Stimulated activated effector memory CD8-positive, alpha-beta T cell treated with anti-CD3 and anti-CD28 coated beads, Interleukin-12 subunit alpha, Interleukin-12 subunit beta, amount 100 ng/mL, for 72 hours (primary cell): ENCODE results near the gene SCGB1D1.
A peak's percentile ranks its signal among the peaks of the same experiment; 100 is the strongest.

Source experiments
- ATAC-seq: fragments of 150-1000 bp; cut with Tn5 transposase; 2 replicates; pipeline ENCODE4 v1.10.0; 2021
- DNase-seq, 2 donors: peaks; one replicate each; pipeline ENCODE4 v3.0.0; 2021 to 2022; ENCODE audit warnings: low spot score in 2 of 2
- H3K27ac Mint-ChIP-seq: one replicate; pipeline ENCODE4 v1.8.0; 2022; ENCODE audit warnings: mild to moderate bottlenecking, mixed read lengths
- H3K36me3 Mint-ChIP-seq: one replicate; pipeline ENCODE4 v1.8.0; 2022; ENCODE audit warnings: mild to moderate bottlenecking, mixed read lengths
- H3K4me1 Mint-ChIP-seq: one replicate; pipeline ENCODE4 v1.8.0; 2022; ENCODE audit warnings: mixed read lengths
- H3K4me3 Mint-ChIP-seq: one replicate; pipeline ENCODE4 v1.8.0; 2022; ENCODE audit warnings: mild to moderate bottlenecking, mixed read lengths
- H3K9me3 Mint-ChIP-seq: one replicate; pipeline ENCODE4 v1.8.0; 2022; ENCODE audit warnings: mixed read lengths

Gene SCGB1D1

DNA sequence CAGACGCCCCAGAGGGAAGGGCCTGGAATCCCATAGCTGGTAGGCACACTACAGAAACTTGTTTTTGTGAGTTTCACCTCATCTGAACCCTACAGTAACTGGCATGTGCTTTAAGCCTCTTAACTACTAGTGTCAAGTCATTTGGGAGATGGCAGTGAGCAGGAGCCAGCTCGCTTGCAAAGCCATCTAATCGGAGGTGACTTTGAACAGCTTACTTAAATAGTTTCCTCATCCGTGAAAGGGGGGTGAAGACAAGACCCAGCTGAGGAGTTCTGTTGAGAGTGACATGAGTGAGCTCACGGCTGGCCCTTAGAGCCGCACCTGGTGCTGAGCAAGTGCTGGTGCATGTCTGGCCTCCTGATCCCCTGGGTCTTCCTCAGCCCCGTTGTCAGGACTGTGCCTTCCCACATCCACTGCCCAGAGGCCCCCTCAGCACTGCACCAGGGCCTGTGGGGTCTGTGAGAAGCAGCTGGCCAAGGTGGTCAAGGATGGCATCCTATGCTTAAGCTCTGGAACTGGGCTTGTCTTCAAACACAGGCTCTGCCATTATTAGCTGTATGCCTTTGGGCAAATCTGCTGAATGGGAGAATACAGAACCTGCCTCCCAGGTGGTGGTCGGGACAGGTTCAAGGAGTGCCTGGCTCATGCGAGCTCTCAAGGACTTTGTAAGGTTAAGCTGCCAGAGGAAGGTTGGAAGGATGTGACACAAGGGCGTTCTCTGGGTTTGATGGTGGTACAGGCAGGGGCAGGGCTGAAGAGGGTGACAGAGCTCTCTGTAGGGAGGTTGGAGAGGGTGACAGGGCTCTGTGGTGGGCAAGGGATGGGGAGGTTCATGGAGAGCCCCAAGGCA lies 38.9 kb upstream of the SCGB1D1 start:
- no peak for ATAC-seq
- Mint-ChIP-seq H3K9me3 (no peaks in the 10 kb centered on the region), H3K36me3 (peaks cover 66% of the 10 kb centered on the region), H3K27ac (no peak overlapping the region), H3K4me1 (peaks cover 6% of the 10 kb centered on the region), H3K4me3 (no peak overlapping the region)
- DNase-seq, result no peak

- Mint-ChIP-seq H3K36me3 (peaks cover 60% of the 10 kb centered on the region), H3K9me3 (no peaks in the 10 kb centered on the region), H3K4me3 (no peak overlapping the region), H3K27ac (no peak overlapping the region), H3K4me1 (no peaks in the 10 kb centered on the region)
- DNase-seq (no peak), ATAC-seq (no peak)
Observed at GRCh38 chr11:62151737-62152102, 38.3 kb upstream of the SCGB1D1 start.

DNA sequence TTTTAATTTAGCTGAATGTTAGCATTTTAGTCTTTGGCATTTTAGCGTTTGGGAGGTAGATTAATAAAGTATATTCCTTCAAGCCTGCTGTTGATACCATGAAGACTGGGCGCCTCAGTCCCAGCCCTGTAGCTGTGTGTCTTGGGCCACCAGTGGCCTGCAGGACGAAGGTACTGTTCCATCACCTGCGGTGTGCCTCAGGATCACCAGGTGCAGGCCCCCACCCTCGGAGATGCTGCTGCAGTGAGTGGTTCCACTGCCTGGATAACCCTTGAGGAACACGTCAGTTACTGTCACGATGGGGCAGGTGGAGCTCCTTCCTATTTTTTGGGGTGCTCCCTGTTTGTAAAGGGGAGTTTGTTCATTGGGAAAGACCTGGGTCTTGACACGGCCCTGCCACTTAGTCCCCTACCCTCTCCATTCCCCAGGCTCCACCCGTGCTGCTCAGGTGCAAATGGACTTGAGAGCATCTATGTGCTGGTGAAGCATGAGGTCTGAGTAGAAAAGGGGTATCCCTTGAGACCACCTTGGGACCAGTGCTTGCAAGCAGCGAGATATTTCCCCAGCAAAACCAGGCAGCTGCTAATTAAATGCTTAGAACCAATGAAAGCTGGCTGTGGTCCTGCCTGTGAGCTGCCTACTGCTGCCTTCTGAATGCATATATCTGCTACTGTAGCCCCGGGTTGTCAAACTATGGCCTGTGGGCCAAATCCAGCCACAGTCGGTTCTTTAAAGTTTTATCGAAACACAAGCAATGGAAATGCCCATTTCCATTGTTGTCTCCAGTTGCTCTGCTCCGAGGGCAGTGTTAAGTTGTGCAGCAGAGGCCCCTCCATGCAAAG lies 37.5 kb upstream of the SCGB1D1 start:
- Mint-ChIP-seq H3K27ac (no peak overlapping the region), H3K36me3 (peaks cover 53% of the 10 kb centered on the region), H3K4me3 (no peak overlapping the region), H3K9me3 (no peaks in the 10 kb centered on the region), H3K4me1 (no peaks in the 10 kb centered on the region)
- DNase-seq (no peak), ATAC-seq (no peak)

DNA sequence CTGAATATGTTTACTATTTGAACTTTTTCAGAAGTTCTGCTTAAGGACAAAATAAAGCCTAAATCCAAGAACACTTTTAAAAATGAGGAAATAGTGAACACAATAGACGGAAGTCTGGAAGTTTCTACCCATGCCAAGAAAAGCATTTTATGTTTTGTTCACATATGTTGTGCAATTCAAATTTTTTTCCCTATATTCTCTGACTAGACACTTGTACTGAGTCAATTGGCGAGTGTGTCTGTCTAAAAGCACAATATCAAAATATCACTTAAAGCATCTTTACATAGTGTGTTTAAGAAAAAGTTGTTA lies 37.0 kb upstream of the SCGB1D1 start:
- no peak for DNase-seq
- no peaks in the 10 kb centered on the region for H3K9me3 Mint-ChIP-seq
- ATAC-seq, result no peak
- peaks cover 47% of the 10 kb centered on the region for H3K36me3 Mint-ChIP-seq
- H3K4me1 Mint-ChIP-seq, result no peaks in the 10 kb centered on the region
- H3K27ac Mint-ChIP-seq, result no peak overlapping the region
- no peak overlapping the region for H3K4me3 Mint-ChIP-seq

DNA sequence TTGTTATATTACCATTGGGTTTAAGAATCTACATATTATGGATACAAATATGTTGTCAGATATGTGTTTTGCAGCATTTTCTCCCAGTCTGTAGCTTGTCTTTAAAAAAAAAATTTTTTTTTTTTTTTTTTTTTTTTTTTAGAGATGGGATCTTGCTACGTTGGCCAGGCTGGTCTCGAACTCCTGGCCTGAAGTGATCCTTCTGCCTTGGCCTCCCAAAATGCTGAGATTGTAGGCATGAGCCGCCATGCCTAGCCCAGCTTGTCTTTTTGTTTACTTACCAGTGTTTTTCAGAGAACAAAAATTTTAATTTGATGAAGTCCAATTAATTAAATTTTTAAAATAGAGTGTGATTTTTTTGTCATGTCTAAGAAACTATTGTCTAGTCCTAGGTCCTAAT lies 36.4 kb upstream of the SCGB1D1 start:
- ATAC-seq, result no peak
- no peaks in the 10 kb centered on the region for H3K9me3 Mint-ChIP-seq
- no peak overlapping the region for H3K27ac Mint-ChIP-seq
- no peaks in the 10 kb centered on the region for H3K4me1 Mint-ChIP-seq
- no peak overlapping the region for H3K4me3 Mint-ChIP-seq
- H3K36me3 Mint-ChIP-seq, result peaks cover 47% of the 10 kb centered on the region
- DNase-seq, result no peak

DNA sequence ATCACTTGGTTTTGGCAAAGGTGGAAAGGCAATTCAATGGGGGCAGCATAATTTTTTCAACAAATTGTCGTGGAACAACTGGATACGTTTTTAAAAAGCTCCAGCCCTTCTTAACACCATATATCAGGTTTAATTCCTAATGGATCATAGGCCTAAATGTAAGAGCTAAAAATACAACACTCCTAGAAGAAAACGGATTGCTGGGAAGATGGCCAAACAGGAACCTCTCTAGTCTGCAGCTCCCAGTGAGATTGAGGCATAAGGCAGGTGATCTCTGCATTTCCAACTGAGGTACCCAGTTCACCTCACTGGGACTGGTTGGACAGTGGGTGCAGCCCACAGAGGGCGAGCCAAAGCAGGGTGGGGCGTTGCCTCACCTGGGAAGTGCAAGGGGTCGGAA lies 32.4 kb upstream of the SCGB1D1 start:
- Mint-ChIP-seq H3K27ac (no peak overlapping the region), H3K36me3 (peaks cover 21% of the 10 kb centered on the region), H3K4me1 (no peaks in the 10 kb centered on the region), H3K9me3 (no peaks in the 10 kb centered on the region), H3K4me3 (no peak overlapping the region)
- DNase-seq, result no peak
- ATAC-seq, result no peak

GRCh38 chr11:62166371-62166770 lies 23.6 kb upstream of the SCGB1D1 start:
- H3K9me3 Mint-ChIP-seq, result no peaks in the 10 kb centered on the region
- no peak for ATAC-seq
- no peaks in the 10 kb centered on the region for H3K4me1 Mint-ChIP-seq
- no peaks in the 10 kb centered on the region for H3K36me3 Mint-ChIP-seq
- H3K27ac Mint-ChIP-seq, result no peak overlapping the region
- DNase-seq, result no peak
- H3K4me3 Mint-ChIP-seq, result no peak overlapping the region

DNA sequence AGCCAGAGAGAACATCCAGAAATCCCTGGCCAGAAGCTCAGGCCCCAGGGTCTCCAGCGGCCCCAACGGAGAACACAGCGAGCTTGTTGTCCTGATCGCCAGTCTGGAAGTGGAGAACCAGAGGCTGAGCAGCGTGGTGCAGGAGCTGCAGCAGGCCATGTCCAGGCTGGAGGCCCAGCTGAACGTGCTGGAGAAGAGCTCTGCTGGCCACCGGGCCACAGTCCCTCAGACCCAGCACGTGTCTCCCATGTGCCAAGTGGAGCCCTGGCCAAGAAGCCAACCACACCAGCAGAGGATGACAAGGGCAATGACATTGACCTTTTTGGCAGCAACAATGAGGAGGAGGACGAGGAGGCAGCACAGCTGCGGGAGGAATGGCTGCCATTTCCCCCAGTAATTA lies 20.6 kb upstream of the SCGB1D1 start:
- H3K4me3 Mint-ChIP-seq, result no peak overlapping the region
- no peaks in the 10 kb centered on the region for H3K9me3 Mint-ChIP-seq
- DNase-seq, result no peak
- no peak for ATAC-seq
- H3K27ac Mint-ChIP-seq, result no peak overlapping the region
- no peaks in the 10 kb centered on the region for H3K36me3 Mint-ChIP-seq
- H3K4me1 Mint-ChIP-seq, result no peaks in the 10 kb centered on the region

- H3K36me3 Mint-ChIP-seq, result no peaks in the 10 kb centered on the region
- no peaks in the 10 kb centered on the region for H3K9me3 Mint-ChIP-seq
- DNase-seq (no peak), ATAC-seq (no peak)
- H3K27ac Mint-ChIP-seq, result no peak overlapping the region
- H3K4me1 Mint-ChIP-seq, result no peaks in the 10 kb centered on the region
- no peak overlapping the region for H3K4me3 Mint-ChIP-seq
Observed at GRCh38 chr11:62169935-62170334, 20.1 kb upstream of the SCGB1D1 start.

- H3K9me3 Mint-ChIP-seq, result no peaks in the 10 kb centered on the region
- DNase-seq (peak; percentile 54 to 86), ATAC-seq (peak; percentile 71)
- H3K36me3 Mint-ChIP-seq, result no peaks in the 10 kb centered on the region
- no peak overlapping the region for H3K4me3 Mint-ChIP-seq
- no peak overlapping the region for H3K27ac Mint-ChIP-seq
- H3K4me1 Mint-ChIP-seq, result no peaks in the 10 kb centered on the region
Observed at GRCh38 chr11:62171261-62171723, 18.7 kb upstream of the SCGB1D1 start.

- no peaks in the 10 kb centered on the region for H3K36me3 Mint-ChIP-seq
- no peaks in the 10 kb centered on the region for H3K9me3 Mint-ChIP-seq
- no peak overlapping the region for H3K4me3 Mint-ChIP-seq
- H3K27ac Mint-ChIP-seq, result no peak overlapping the region
- ATAC-seq (no peak), DNase-seq (no peak)
- no peaks in the 10 kb centered on the region for H3K4me1 Mint-ChIP-seq
Observed at GRCh38 chr11:62172294-62172693, 17.7 kb upstream of the SCGB1D1 start.

DNA sequence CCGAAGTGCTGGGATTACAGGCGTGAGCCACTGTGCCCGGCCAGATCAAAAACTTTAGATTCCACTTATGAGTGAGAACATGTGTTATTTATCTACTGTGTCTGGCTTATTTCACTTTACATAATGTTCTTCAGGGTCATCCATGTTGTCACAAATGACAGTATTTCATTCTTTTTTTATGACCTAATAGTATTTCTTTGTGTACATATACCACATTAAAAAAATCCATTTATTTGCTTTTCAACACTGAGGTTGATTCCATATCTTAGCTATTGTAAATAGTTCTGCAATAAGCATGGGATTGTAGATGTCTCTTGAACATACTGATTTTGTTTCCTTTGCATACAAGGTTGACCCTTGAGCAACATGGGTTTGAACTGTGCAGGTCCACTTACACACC lies 13.2 kb upstream of the SCGB1D1 start:
- DNase-seq (no peak), ATAC-seq (no peak)
- Mint-ChIP-seq H3K36me3 (no peaks in the 10 kb centered on the region), H3K27ac (no peak overlapping the region), H3K4me3 (no peak overlapping the region), H3K9me3 (no peaks in the 10 kb centered on the region), H3K4me1 (no peaks in the 10 kb centered on the region)

- Mint-ChIP-seq H3K4me3 (no peak overlapping the region), H3K27ac (no peak overlapping the region), H3K4me1 (no peaks in the 10 kb centered on the region), H3K9me3 (no peaks in the 10 kb centered on the region), H3K36me3 (no peaks in the 10 kb centered on the region)
- no peak for DNase-seq
- no peak for ATAC-seq
Observed at GRCh38 chr11:62179995-62180394, 10.0 kb upstream of the SCGB1D1 start.

DNA sequence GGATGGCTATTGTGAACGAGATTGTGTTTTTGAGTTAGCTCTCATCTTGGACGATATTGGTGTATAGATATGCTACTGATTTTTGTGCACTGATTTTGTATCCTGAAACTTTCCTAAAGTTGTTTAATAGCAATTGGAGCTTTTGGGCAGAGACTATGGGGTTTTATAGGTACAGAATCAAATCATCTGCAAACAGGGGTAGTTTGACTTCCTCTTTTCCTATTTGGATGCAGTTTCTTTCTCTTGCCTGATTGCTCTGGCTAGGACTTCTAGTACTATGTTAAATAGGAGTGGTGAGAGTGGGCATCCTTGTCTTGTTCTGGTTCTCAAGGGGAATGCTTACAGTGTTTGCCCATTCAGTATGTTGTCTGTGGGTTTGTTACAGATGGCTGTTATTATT lies 8.9 kb upstream of the SCGB1D1 start:
- H3K4me3 Mint-ChIP-seq, result no peak overlapping the region
- no peak for ATAC-seq
- no peaks in the 10 kb centered on the region for H3K4me1 Mint-ChIP-seq
- DNase-seq, result no peak
- H3K36me3 Mint-ChIP-seq, result no peaks in the 10 kb centered on the region
- no peak overlapping the region for H3K27ac Mint-ChIP-seq
- no peaks in the 10 kb centered on the region for H3K9me3 Mint-ChIP-seq

- DNase-seq (no peak), ATAC-seq (no peak)
- no peak overlapping the region for H3K27ac Mint-ChIP-seq
- H3K4me1 Mint-ChIP-seq, result no peaks in the 10 kb centered on the region
- no peaks in the 10 kb centered on the region for H3K36me3 Mint-ChIP-seq
- H3K4me3 Mint-ChIP-seq, result no peak overlapping the region
- H3K9me3 Mint-ChIP-seq, result no peaks in the 10 kb centered on the region
Observed at GRCh38 chr11:62182147-62182891, 7.7 kb upstream of the SCGB1D1 start.
